GM12873 (cell line): ENCODE data around the gene RESF1.
A peak's percentile ranks its signal among the peaks of the same experiment; 100 is the strongest.

ENCODE experiments used
- CTCF ChIP-seq: IDR thresholded peaks from 2 replicates; pipeline ENCODE4 v1.5.1; 2012; ENCODE audit warnings: low read depth, mild to moderate bottlenecking, moderate library complexity, low read length, control low read depth; ENCODE audit not compliant: insufficient read depth; ENCODE audit errors: missing control alignments

Gene RESF1

DNA sequence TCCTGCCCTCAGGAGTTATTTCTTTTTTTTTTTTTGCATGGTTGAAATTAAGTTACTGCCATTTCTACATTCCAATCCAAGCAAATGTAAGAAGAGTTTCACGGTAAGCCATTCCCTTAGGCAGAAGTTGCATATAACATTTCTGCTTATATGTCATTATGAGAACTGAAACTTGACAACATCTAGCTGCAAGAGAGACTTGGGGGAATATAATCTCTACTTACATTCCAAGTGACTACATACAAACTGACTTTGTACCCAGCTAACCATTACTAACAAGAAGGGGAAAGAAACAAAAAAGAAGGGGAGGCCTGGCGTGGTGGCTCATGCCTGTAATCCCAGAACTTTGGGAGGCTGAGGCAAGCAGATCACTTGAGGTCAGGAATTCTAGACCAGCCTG is 7.3 kb upstream of the RESF1 start:
- no peak for TF ChIP-seq CTCF

- no peak for TF ChIP-seq CTCF
These were observed 6.8 kb upstream of the RESF1 start for GRCh38 chr12:31952418-31952817.

GRCh38 chr12:31954925-31955858 is 4.0 kb upstream of the RESF1 start:
- no peak for TF ChIP-seq CTCF

- TF ChIP-seq CTCF = no peak
These were observed 550 bp upstream of the RESF1 start for GRCh38 chr12:31958569-31959160.

DNA sequence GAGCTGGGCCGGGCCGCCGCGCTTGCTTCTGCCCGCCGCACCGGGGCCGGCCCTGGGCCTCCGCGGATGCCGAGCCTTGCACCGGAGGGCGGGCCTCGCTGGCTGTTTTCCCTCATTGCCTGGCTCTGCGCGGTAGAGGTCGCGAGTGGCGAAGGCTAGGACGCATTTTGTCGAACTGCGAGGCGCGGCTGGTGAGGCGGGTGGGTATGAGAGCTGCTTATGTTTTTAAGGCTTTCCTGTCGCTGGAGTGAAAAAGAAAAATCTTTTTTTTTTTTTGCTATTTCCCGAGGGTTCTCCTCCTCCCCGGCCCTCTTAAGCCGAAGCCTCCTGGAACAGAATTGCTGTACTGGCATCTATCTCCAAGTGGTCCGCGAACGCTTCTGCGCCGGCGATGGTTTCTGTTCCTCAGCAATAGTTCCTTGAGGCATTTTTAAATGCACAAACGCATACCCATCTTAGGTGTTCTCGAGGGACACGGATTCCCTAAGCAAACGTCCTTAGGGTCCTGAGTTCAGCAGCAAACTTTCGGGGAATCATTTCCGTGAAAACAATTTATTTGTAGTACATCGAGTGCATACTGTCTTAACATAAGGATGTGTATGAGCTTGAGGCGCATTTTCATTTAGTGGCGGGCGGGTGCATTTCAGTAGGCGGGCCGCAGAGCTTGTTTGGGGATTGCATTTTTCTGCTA is 631 bp downstream of the RESF1 start:
- TF ChIP-seq CTCF = peak; percentile 18

GRCh38 chr12:31961137-31961536 is 1.9 kb downstream of the RESF1 start:
- TF ChIP-seq CTCF = no peak

DNA sequence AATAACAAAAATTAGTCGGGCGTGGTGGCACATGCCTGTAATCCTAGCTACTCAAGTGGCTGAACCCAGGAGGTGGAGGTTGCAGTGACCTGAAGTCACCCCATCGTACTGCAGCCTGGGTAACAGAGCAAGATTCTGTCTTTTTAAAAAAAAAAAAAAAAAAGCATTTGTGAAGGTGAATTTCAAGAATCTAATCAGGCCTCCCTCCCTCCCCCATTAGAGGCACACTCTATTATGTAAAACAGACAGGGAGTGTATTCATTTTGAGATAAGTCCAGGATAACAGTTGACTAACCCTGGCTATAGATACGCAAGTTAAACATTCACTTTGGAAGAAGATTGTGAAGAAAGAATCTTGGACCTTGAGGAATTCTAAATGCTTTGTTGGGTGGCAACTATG is 2.9 kb downstream of the RESF1 start:
- no peak for TF ChIP-seq CTCF
